NK-92 (cell line): ENCODE data around the gene MFSD12.

Experiments used
- DNase-seq: peaks from one replicate; lab custom pipeline; 2025; ENCODE audit not compliant: unreplicated experiment; lab: John Stamatoyannopoulos, UW

Gene MFSD12

DNA sequence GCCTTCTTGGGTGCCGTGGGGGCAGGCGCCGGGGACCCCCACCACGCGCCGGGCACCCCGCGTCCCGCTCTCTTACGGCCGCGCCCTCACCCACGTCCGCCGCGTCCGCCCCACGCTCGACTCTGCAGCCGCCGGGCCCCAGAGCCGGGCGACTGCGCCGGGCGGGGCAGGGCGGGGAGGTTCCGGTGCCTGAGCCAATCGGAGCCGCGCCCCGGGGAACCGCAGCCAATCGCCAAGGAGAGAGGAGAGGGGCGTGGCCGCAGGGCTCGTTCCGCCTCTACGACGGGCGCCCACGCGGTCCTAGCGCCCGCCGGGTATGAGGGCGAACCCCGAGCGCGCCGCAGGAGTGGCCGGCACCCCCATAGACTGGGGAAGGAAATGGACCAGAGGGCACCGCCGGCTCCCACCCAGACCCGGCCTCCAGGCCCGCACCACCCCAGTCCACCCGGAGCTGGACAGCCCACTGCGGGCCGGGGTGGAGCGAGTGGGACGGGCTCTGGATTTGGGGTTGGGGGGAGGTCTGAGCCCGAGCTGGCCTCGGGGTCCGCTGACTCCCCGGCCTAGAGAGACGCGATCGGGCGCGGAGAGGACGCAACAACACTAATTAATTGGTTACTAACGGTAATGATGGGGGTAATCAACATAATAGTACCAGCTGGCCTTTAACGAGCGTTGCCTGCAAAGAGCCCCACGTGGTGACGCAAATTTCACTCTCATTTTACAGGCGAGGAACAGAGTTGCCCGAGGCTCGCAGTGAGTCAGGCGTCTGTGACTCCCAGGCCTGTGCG, at the start of gene MFSD12:
Gene MFSD12 (minus strand): TSS at position 126 of the 788 bp plus-strand sequence. CDS start 183 bp downstream, outside the sequence.
- peak; percentile 60 for DNase-seq

DNA sequence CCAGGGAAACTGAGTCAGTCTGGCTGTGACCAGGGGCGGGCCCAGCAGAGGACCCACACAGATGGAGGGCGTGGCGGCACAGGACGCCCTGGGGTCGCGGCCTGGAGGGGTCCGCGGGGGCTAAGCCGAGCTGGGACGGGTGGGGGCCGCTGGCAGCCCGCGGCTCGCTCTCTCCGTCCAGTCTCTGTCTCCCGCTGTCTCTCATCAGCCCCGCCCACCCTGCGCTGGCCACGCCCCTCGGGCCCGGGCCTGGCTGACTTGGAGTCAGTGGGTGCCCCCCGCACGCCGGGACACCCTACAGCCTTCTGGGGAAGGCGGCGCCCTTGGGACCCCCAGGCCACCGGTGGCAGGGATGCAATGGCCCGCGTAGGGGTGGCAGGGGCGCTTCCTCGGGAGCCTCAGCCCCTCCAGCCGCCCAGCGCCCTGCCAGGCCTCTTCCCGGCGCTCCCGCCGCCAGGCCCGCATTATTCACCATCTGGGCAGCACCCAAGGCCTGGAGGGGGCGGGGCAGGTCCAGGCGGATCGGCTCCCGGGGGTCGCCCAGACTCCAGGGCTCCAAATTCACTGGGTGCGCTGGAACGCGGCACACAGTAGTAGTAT, 49.4 kb upstream of the MFSD12 start, which contains the start of gene TBXA2R:
Gene TBXA2R (minus strand): TSS at position 186 of the 600 bp plus-strand sequence. CDS start 6,241 bp downstream, outside the sequence.
- DNase-seq, result no peak

DNA sequence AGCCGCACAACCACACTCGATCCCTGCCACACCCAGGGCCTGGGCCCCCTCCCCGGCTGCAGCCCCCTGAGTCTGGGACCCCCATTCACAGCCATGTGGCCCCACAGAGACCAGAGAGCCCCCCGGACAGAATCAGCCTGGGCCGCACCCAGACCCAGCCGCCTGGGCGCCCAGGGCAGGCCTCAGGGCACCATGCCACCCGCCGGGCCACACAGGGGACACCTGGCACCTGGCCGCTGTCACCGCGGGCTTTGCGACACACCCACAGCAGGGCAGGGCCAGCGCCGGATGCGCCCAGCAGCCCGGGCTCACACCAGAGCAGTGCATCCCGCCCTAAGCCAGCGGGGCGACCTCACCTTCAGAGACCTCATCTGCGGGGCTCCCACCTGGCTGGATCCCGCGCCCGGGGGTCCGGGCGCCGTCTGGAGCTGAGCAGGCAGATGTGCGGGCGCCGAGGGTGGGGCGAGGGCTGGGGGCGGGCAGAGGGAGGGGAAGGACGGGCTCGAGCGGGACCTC, 48.8 kb upstream of the MFSD12 start:
- no peak for DNase-seq

DNA sequence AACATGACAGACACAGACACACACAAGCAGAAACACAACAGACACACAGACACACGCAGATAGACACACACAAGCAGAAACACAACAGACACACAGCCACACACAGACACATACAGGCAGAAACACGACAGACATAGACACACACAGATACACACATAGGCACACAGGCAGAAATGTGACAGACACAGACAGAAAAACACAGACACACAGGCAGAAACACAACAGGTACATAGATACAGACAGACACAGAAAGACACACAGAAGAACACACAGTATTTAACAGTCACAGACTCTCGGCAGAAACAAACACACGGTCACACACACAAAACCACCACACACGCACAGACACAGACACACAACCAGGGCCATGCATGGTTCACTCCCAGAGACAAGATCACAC, 48.4 kb upstream of the MFSD12 start:
- no peak for DNase-seq

DNA sequence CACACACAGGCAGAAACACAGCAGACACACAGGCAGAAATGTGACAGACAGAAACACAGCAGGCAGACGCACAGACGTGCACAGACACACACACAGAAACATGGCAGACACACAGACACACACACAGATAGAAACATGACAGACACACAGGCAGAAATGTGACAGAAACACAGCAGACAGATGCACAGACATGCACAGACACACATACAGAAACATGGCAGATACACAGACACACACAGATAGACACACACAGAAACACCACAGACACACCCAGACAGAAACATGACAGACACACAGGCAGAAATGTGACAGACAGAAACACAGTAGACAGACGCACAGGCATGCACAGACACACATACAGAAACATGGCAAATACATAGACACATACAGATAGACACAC, 48.0 kb upstream of the MFSD12 start:
- DNase-seq, result no peak

DNA sequence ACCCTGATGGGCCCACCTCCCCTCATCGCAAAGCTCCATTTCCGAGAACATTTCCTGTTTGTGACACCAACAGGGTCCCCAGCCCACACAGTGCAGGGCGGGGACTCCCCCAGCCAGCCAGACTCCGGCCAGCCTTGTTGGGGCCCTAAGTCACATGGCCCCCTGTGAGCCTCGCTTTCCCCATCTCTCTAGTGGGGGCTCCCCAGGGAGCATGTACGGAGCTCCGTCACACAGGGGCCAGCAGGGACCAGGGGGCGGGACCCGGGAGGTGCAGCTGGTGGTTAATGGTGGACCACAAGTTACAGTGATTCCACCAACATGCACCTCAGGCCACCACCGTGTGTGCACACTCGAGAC, 47.6 kb upstream of the MFSD12 start:
- DNase-seq, result no peak

DNA sequence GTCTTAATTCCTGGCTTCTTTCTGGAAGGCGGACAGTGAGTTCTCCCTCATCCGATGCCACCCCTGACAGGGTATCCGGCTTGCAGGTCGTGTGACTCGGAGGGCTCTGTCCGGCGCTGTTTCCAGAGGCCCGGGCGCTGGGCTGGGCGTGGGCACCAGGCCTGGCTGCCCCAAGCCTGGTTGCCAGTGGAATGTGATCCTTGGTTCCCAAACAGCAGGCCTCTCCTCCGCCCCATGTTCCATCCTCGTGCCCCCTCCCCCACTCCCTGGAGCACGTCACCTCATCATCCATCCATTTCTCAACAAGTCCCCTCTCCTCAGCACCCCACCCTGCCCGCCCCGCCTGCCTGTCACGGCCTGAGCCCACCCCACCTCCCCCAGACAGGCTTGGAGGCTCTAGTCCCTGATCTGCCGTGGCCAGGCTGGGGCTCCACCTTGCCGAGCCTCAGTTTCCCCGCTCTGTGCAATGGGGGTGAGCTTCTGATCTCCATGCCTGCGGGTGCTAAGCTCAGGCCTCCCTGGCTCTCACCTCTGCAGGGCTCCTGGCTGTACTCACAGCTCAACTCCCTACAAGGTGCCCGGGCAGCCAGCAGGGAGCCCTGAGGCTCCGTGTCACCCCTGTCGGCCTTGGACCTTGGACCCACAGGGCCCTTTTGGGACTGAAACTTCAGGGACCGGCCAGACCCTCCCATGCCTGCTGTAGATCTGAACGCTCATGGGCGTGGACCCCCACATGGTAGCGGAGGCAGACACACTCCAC, 47.0 kb upstream of the MFSD12 start:
- no peak for DNase-seq

DNA sequence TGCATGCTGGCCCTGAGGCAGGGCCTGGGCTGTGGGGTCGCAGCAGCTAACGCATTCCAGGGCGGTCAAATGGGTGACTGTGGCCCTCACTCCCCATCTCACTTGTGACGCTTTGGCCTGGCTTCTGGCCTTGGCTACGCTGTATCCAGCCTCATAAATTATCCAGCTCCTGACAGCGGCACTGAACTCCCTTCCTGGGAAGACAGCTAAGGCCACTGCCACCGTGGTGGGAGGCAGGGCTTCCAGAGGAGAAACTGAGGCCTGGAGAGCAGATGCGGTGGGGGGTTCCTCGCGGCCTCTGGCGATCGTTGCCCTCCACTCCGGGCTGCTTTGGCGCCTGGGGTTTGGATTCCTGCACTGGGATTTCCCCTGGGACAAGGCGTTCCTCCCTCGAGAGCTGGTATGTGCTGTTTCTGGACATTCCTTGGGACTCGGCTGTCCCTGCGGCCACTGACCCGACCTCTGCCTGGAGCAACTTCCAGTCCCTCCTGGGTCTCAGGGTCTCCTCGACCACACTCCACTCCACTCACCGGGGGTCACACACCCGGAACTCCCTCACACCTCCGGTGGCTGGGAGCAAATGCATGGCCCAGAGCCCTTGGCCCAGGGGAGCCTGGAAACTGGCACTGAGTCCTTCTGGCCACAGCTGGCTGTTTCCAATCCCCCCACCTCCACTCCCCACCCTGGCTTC, 45.9 kb upstream of the MFSD12 start:
- DNase-seq, result no peak

DNA sequence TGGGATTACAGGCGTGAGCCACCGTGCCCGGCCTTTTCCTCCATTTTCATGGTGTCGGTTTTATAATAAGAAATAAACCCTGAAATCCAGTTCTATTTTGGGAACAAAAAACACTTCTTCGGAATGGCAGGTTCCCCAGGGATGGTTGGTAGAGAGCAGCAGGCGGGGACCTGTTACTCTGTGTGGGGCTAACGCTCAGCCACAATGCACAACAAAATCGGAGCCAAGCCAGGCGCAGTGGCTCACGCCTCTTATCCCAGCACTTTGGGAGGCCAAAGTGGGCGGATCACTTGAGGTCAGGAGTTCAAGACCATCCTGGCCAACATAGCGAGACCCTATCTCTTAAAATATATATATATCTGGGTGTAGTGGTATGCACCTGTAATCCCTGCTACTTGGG, 43.6 kb upstream of the MFSD12 start:
- DNase-seq, result no peak

DNA sequence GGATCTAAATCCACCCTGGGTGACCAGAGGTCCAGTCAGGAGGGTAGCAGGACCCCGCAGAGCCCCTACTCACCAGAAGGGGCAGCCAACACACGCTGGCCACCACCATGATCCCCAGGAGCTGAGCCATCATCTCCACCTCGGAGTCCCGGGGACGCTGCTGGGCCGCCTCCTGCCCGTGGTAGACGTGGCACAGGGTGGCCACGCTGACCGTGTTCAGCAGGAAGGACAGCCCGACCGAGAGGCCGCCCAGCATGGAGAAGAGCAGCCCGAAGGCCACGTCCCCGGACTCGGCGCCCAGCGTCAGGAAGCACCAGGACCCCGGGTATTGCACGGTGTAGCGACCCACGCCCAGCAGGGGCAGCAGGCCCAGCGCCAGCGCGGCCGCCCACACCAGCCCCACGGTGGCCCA, 42.4 kb upstream of the MFSD12 start:
- no peak for DNase-seq

DNA sequence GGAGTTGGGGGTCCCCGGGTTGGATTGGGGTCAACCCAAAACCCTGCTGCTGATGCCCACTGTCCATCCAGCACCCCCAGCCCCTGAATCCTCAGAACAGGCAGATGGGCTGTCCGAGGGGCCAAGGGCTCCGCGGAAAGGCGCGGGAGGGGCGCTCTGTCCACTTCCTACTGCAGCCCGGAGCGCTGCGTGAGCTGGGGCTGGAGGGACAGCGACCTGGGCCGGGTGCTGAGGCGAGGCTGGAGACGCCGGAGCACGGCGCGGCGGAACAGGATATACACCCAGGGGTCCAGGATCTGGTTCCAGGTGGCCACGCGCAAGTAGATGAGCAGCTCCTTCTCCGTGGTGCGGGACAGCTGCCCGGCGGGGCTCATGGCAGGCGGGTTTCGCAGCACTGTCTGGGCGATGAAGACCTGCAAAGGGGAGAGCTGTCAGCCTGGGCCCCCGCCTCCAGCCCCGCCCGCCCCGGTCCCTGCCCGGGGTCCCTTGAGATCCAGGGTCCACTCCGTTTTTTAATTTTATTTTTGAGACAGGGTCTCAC, 38.2 kb upstream of the MFSD12 start:
- no peak for DNase-seq

DNA sequence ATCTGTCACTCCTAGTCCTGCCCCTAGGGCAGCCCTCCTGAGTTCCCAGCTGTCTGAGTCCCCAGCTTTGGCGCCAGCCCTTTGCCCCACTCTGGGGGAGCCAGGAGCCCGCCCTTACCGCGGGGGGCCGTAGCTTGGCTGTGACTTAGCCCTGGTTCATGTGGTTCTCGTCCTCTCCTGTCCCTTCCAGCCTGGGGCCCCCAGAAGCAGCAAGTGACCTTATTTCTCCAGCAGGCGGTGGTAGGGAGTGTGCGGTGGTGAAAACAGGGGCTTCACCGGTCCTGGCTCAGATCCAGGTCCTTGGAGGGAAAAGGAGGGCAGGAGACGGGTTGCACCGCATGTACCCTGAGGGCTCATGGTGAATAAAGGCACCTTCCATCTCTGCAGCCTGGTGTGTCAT, 35.8 kb upstream of the MFSD12 start:
- no peak for DNase-seq

DNA sequence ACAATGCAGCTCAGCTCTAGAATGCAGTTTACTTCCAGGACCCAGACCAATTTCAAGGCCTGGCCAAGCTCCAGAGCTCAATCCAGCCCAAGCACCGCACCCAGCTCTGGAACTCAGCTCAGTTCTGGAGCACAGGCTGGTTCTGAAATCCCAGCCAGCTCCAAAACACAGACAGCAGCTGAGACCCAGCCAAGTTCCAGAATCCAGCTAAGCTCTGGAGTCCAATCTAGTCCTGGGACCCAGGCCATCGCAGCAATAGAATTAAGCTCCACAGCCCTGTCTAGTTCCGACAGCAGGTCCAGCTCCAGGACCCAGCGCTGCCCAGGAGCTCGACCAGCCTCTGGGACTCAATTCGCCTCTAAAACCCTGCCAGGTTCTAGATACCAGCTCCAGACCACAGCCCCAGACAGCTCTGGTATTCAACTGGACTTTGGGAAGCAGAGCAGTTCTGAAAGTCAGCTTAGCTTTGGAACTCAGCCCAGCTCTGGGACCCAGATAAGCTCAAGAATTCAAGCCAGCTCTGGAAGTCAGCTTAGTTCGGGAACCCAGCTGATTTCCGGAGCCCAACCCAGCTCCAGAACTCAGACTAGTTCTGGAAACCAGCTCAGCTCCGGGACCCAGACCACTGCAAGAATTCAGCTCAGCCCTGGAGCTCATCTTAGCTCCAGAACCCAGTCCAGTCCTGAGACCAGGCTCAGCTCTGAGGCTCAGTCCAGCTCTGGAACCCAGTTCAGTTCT, 34.7 kb upstream of the MFSD12 start:
- DNase-seq, result no peak

DNA sequence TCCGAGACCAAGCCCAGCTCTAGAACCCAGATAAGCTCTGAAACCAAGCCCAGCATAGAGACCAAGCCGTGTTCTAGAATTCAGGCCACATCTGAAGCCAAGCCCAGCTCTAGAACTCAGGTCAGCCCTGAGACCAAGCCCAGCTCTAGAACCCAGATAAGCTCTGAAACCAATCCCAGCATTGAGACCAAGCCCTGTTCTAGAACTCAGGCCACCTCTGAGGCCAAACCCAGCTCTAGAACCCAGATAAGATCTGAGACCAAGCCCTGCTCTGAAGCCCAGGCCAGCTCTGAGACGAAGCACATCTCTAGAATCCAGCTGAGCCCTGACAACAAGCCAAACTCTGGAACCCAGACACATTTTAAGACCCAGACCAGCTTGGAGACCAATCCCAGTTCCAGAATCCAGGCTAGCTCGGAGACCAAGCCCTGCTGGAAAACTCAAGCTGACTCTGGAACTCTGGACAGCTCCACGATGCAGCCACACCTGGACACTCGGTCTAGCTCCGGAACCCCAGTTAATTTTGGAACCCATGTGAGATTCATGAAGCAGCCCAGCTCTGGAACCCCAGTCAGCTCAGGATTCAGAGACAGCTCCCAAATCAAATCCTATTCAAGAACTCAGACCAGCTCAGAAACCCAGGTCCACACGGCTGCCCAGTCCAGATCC, 33.7 kb upstream of the MFSD12 start:
- no peak for DNase-seq

DNA sequence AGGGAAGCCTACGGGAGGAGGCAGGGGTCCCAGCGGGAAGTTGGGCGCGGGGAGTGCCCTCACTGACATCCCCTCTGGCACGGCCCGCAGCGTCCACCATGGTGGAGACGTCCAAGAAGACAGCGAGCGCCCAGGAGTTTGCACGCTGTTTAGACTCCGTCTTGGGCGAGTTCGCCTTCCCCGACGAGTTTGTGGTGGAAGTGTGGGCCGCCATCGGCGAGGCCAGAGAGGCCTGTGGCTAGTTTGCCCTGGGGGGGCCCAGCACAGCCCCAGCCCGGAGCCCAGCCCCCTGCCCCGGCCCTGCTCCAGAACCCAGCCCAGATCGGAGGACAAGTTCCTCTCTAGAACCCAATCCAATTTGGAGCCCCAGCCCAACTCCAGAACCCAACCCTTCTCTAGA, 32.6 kb upstream of the MFSD12 start:
- DNase-seq, result no peak

DNA sequence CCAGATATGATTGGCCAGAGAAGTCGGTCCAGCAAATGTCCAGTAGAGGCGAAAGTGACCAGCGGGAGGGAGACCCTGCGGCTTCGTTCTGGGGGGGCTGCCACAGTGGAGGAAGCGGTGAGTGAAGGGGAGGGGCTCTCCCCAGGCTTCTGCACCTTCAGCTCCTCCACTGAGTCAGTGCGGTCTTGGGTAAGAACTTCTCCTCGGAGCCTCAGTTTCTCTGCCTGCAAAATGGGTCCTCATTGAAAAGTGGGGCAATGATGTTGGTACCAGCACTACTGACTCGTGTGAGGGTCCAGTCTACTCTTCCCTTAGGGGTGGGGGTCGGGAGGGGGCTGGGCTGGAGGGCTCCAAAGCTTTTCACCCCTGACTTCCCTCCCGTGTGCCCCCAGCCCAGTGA, 32.1 kb upstream of the MFSD12 start:
- no peak for DNase-seq

DNA sequence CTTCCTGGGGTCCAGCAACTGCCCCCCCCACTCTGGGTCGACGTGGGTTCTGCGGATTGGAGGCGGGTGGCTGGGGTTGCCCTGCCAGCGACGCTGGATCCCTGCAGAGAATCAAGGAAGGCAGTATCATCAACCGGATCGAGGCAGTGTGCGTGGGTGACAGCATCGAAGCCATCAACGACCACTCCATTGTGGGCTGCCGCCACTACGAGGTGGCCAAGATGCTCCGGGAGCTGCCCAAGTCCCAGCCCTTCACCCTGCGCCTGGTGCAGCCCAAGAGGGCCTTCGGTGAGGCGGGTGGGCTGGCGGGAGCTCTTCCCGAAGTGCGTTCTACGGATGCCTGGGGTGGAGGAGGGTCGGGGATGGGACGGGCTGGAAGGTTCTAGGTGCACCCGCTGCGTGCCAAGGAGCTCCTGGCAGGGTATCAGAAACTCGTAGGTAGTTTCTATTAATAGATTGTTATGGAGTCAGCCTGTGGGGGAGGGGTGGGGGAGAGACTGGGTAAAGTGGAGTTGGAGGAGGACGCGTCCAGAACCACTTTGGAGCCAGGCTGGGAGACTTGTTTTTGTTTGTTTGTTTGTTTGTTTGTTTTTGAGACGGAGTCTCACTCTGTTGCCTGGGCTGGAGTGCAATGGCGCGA, 29.4 kb upstream of the MFSD12 start:
- DNase-seq, result no peak

DNA sequence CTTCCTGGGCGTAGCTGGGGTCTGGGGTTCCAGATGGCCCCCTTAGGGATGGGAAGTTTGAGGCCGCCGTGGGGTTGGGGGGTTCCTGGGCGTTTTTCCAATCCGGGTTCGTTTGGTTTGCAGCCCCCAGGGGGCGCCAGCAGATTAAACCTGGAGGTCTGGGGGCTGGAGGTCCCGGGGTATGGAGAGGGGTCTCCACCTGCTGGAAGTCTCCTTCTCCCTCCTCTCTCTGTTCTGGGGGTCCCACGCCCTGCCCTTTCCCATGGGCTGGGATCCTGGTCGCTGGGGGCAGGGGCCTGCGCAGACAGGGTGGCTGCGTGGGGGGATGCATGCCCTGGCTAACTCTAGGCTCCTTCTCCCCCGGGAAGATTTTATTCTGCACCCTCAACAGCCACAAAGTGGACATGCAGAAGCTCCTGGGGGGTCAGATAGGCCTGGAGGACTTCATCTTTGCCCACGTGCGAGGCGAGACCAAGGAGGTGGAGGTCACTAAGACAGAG, 28.8 kb upstream of the MFSD12 start:
- DNase-seq, result no peak
